Hematopoietic multipotent progenitor cell treated with erythropoietin and hydrocortisone succinate and interleukin-3 and kit ligand, for 8 days (in vitro differentiated cells): Measurements from ENCODE around the gene SARS1.

Source experiments
- DNase-seq: peaks from one replicate; pipeline ENCODE4 v3.0.0-alpha.2; 2015

SARS1 gene

DNA sequence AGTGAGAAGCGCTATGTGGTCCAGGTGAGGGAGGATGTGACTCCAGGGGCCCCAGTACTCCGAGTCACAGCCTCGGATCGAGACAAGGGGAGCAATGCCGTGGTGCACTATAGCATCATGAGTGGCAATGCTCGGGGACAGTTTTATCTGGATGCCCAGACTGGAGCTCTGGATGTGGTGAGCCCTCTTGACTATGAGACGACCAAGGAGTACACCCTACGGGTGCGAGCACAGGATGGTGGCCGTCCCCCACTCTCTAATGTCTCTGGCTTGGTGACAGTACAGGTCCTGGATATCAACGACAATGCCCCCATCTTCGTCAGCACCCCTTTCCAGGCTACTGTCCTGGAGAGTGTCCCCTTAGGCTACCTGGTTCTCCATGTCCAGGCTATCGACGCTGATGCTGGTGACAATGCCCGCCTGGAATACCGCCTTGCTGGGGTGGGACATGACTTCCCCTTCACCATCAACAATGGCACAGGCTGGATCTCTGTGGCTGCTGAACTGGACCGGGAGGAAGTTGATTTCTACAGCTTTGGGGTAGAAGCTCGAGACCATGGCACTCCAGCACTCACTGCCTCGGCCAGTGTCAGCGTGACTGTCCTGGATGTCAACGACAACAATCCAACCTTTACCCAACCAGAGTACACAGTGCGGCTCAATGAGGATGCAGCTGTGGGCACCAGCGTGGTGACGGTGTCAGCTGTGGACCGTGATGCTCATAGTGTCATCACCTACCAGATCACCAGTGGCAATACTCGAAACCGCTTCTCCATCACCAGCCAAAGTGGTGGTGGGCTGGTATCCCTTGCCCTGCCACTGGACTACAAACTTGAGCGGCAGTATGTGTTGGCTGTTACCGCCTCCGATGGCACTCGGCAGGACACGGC, 37.8 kb downstream of the SARS1 start:
- DNase-seq: no peak

DNA sequence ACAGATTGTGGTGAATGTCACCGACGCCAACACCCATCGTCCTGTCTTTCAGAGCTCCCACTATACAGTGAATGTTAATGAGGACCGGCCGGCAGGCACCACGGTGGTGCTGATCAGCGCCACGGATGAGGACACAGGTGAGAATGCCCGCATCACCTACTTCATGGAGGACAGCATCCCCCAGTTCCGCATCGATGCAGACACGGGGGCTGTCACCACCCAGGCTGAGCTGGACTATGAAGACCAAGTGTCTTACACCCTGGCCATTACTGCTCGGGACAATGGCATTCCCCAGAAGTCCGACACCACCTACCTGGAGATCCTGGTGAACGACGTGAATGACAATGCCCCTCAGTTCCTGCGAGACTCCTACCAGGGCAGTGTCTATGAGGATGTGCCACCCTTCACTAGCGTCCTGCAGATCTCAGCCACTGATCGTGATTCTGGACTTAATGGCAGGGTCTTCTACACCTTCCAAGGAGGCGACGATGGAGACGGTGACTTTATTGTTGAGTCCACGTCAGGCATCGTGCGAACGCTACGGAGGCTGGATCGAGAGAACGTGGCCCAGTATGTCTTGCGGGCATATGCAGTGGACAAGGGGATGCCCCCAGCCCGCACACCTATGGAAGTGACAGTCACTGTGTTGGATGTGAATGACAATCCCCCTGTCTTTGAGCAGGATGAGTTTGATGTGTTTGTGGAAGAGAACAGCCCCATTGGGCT, 38.6 kb downstream of the SARS1 start:
- DNase-seq: no peak

DNA sequence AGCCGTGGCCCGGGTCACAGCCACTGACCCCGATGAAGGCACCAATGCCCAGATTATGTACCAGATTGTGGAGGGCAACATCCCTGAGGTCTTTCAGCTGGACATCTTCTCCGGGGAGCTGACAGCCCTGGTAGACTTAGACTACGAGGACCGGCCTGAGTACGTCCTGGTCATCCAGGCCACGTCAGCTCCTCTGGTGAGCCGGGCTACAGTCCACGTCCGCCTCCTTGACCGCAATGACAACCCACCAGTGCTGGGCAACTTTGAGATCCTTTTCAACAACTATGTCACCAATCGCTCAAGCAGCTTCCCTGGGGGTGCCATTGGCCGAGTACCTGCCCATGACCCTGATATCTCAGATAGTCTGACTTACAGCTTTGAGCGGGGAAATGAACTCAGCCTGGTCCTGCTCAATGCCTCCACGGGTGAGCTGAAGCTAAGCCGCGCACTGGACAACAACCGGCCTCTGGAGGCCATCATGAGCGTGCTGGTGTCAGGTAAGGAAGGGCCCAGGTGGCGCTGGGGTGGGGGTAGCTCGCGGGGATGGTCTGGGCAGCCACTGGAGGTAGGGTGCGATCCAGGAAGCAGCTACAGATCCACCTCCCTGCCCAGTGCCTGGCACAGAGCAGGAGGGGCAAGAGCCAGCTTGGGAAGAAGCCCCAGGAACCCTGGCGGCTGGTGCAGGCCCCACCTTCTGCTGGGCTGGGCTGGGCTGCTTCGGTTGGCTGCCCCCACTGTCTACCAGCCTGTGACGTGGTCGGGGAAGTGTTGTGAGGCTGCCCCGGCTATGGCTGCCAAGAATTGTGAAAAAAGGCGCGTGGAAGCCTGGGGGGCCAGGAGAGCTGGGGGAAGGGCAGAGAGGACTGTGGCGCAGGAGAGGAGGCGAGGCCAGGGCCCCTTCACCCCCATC, 39.4 kb downstream of the SARS1 start:
- DNase-seq: no peak

DNA sequence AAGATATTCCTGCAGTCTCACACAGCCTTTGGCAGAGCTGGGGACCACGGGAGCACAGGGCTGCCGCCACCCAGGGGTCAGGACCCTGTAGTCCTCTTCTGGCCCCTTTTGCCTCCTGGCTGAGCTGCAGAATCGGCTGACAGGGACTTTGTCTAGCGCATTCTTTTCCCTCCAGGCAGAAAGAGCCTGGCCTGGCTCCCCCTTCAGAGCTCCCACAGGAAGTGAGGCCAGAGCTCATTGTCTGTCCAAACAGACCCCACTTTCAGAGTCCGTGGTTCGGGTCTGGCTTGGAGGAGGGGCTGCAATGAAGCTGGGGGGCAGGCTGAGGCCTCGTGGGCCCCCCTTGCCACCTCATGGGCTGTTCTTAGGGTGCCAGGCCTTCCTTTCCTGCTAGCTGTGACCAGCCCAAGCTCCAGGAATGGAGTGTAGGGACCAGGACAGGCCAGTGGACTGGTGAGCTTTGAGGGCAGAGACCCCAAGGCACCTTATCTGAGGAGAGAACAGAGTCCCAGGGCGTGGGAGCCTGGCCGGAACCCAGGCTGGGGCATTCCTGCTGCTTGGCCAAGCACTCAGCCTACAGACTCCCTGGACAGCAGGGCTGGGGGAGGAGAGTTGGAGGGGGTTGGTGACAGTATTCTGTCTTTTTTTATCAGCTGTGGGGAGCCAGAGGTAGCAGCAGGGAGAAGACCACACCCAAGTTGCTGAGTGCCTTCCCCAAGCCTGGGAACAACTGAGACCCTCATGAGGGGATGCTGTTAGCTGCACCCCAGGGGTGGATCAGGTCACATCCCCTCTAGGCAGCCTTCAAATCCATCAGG, 40.3 kb downstream of the SARS1 start:
- DNase-seq: no peak

DNA sequence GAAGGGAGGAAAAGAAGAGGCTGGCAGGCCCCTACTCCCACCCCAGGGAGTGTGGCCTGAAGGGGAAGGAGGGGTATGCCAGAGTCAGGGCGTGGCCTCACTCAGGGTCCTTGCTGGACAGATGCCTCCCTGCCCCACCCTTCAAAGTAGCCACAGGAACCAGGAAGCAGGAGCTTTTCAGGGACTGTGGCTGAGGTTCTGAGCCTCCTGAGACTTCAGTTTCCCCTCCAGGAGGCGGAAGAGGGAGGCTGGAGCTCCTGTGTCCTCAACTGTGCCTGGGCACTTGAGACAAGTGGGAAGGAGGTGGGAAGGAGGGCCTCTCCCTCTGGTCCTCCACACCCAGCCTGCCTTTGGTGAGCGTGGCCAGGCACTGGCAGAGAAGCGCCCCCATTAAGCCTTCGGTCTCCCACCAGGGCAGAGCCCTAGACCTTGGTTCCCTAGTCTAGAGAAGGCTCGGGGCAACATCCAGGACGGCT, 40.9 kb downstream of the SARS1 start:
- DNase-seq: no peak

DNA sequence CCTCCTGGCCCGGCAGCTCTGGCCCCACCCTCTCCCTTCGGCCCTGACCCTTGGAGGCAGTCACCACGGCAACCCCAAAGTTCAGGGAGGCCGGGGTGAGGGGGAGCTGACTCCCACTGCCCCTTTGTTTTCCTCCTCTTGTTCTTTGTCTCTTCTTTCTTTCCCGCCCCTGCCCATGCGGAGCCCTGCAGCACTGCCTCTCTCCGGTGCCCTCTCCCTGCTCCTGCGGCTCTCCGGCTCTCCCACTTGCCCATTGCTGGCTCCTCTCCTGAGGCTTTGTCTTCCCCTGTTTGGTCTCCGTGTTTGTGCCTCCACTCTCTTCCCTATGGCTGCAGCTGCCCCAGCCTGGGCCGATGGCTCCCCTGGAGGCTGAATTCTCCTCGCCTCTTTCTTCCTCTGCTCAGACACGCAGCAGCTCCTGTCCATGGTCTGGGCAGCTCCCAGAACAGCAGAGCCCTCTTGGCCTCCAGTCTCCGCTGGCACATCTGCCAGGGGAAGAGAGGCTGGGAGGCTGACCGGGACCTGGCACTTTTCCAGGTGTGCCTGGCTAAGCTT, 41.5 kb downstream of the SARS1 start:
- DNase-seq: no peak

DNA sequence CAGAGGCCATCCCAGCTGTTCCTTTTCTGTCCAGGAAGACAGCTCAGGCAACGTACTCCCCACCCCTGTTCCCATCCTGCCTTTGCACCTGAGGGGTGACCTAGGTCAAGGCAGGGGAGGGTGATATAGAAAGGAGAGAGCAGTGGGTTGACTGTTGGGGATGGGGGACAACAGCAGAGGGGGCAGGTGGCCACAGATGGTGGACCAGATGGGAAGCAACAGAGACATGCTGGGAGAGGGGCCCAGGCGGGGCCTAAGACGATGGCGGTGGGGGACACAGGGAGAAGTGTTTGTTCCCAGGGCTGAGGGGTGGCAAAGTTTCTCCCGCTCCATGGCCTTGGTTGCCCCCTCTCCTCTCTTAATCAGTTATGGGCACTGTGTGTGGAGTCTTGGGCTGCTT, 42.0 kb downstream of the SARS1 start:
- no peak for DNase-seq

DNA sequence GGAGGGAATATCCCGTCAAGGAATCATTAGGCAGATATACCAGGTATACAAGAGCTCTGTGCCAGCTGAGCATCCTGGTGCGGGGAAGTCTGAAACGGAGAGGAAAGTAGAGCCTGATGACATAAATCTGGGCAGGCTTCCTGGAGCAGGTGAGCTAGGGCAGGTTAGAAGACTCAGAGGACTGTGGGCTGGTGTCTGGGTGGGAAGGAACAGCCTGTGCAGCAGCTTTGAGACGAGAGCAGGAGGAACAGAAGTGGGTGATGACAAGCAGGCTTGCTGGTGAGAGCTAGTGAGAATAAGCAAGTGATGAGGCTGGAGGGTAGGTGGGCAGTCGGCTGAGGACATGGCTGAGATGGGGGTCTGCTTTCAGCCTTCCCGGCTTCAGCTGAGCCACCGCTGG, 42.4 kb downstream of the SARS1 start:
- no peak for DNase-seq

DNA sequence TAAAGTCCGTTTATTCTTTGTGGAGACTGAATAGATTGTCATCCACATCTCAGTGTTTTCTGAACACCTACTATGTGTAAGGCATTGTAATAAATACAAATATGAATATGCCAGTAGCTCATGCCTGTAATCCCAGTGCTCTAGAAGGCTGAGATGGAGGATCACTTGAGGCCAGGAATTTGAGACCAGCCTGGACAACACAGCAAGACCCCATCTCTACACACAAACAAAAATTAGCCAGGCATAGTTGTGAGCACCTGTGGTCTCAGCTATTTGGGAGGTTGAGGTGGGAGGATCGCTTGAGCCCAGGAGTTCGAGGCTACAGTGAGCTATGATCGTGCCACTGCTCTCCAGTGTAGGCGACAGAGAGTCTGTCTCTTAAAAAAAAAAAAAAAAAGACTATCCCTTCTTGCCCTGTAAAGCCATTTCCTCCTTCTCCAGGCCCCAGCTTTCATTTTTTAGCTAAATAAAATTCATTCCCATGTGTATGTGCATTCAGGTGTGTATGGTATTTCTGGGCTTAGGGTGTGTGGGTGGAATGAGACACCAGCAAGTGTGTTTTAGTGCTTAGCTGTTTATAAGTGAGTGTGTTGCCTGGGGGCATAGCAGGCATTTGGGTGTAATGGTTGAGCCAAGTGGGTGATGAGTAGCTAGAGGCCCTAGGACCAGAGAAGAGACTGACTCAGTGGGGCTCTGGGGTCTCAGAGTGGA, 43.4 kb downstream of the SARS1 start:
- no peak for DNase-seq

DNA sequence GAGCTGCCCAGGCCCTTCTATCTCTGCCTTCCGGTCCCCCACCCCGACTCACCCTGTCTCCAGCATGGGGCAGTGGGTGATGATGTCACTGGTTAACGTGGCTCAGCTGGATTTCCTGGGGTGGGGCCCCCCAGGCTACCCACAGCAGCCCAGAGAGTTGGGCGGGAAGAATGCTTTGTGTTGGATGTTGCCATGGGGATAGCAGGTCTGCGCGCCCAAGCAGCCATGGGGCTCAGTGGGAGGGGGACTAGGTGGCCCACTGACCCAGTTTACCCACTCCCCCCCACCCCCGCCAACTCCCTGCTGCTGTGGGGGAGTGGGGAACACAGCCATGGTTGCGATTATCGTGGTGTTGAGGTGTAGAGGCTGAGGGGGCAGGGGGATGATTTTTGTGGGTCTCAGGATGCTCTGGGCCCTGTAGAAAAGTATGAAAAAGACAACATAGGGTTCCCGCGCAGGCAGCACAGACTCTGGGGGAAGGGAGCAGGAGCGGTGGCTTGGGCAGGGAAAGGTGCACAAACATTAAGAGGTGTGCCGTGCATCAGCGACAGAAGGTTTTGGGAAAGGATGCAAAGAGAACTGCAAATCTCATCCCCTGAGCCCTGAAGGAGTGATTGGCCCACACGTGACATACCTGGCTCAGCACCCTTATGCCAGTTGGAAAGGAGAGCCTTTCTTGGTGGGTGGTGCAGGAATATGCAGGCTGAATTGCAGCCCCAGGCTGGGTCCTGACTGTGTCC, 44.1 kb downstream of the SARS1 start:
- no peak for DNase-seq

DNA sequence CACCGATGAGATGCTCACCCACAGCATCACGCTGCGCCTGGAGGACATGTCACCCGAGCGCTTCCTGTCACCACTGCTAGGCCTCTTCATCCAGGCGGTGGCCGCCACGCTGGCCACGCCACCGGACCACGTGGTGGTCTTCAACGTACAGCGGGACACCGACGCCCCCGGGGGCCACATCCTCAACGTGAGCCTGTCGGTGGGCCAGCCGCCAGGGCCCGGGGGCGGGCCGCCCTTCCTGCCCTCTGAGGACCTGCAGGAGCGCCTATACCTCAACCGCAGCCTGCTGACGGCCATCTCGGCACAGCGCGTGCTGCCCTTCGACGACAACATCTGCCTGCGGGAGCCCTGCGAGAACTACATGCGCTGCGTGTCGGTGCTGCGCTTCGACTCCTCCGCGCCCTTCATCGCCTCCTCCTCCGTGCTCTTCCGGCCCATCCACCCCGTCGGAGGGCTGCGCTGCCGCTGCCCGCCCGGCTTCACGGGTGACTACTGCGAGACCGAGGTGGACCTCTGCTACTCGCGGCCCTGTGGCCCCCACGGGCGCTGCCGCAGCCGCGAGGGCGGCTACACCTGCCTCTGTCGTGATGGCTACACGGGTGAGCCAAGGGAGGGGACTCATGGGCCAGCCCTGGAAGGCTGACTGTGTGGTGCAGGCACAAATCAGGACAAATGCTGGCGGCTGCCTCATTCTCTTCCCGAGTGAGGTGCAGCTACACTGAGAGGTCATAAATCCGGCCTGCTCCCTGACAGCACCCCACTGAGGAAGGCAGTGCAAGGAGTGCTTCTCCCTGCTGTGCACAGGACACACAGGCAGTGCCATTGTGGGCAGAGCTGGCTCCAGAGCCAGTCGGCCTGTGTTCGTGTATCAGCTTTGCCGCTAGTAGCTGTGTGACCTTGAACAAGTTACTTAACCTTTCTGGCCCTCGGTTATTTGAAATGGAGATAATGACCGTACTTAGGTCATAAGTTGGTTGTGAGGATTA, 45.1 kb downstream of the SARS1 start:
- DNase-seq: no peak

DNA sequence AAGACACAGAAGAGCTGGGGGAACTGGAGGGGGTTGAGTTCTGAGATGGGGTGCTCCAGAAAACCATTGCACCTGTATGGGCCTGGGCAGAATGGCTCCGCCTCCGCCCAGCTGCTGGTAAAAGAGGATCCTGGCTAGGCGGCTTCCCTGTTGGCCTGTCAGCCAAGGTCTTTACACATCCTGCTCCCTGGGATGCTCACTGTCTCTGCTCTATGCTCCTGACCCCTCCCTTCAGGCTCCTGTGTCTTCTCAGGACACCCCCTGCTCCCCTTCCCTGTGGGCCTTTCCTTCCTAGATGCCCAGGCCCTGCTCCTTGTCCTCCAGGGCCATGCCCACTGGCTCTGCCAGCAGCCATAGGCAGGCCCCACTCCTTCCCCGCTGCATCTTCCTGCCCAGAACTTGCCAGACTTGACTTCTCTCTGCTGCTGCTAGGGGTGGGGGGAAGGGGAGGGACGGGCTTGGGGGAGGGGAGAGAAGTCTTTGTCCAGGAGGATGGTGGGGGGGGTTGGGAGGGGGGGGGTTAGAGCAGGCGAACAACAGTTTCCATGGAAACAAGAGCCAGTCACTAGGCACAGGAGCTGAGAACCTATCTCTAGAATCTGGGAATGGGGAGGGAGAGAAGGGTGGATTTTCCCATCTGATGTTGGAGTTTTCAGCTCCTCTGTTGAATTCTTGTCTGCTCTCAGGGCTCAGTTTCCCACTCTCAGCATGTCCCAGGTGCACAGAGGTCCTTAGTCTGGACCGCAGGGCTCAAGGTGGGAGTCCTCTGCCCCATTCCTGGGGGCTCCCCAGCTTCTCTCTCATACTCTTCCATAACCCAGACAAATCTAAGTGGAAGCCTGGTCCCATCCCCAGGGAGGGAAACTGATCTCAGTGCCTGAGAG, 46.2 kb downstream of the SARS1 start:
- no peak for DNase-seq

DNA sequence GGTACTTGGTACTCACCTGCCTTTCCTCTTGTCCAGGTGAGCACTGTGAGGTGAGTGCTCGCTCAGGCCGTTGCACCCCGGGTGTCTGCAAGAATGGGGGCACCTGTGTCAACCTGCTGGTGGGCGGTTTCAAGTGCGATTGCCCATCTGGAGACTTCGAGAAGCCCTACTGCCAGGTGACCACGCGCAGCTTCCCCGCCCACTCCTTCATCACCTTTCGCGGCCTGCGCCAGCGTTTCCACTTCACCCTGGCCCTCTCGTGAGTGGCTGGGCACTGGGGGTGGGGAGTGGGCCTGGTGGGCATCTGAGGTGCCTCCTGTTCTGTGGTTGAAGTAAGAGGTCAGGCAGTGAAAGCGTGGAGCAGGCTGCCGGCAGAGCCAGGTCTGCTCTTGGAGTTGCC, 47.3 kb downstream of the SARS1 start:
- no peak for DNase-seq

DNA sequence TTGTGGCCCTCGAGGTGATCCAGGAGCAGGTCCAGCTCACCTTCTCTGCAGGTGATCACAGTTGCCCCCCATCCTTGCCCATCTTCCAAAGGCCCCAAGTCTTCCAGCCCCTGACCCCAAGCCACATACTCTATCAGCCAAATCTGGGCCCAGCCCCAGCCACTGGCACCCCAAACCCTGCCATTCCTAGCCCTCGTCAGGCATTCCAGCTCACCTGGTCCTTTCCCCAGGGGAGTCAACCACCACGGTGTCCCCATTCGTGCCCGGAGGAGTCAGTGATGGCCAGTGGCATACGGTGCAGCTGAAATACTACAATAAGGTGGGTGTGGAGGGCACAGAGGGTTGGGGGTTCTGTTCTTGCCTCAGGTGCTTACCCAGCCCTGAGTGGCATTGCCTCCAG, 47.9 kb downstream of the SARS1 start:
- no peak for DNase-seq

DNA sequence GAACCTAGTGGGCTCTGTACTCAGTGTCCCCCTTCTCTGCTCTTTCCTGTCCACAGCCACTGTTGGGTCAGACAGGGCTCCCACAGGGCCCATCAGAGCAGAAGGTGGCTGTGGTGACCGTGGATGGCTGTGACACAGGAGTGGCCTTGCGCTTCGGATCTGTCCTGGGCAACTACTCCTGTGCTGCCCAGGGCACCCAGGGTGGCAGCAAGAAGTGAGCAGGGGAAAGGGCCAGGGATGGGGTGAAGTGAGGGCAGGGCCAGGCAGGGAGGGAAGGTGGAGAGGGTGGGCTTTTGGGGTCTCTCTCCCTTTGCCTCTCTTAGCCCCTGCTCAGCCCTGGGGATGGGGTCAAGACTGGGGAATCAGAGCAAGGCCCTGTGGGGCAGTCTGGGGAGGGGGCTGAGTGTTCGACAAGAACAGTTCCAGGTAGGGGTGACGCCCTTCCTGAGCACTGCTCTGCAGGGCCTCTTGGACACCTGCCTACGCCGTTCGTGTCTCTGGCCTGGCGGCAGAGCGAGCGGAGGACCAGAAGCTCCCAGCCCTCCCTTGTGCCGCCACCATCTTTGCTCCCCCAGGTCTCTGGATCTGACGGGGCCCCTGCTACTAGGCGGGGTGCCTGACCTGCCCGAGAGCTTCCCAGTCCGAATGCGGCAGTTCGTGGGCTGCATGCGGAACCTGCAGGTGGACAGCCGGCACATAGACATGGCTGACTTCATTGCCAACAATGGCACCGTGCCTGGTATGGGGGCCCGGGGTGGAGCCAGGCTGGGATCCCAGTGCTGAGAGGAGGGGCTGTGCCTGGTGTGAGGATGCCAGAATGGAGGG, 48.7 kb downstream of the SARS1 start:
- DNase-seq: no peak

DNA sequence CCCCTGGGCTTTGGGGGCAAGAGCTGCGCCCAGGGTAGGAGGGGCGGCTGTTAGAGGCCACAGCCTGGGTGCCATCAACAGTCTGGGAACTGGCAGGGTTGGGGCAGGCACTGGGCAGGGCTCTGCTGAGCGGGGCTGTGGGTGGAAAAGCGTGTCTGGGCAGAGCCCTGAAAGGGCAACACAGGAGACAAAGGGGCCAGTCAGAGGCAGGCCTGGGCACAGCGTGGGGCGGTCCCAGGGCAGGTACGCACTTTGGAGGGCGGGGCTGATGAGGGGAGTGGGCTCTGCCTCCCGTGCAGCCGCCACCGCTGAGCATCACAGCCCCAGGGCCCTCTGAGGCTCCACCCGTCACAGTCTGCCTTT, 49.5 kb downstream of the SARS1 start:
- no peak for DNase-seq
